ENCODE measurements around the gene NRAP. TPM values are rescaled to one million over a fixed set of nuclear protein-coding genes. Genes with fewer than 3 reads are reported as not detected.
A peak's percentile ranks its signal among the peaks of the same experiment; 100 is the strongest.

NRAP gene
- total RNA-seq, 4 donors from 2014 or later = 0.16 to 12.3 (median 1.1) TPM; not detected in 1

DNA sequence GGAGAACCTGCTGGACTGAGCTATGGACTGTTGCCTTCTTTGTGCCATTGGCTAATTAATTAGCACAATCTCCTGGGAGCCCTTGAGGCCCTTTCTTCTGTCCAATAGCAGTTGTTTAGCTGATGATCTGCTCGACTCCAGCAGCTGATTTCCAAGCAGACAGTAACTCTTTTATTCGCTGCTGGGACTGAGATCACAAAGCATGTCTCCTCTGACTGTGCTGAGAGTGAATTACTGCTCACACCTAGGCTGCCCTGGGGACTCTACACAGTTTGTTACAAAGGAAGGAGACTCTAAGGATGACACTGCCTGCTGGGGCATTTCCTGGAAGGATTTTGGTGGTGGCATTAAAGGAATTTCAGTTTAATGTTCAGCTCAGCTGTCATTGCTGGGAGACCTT, 47.3 kb upstream of the NRAP start:
- H3K9me3 ChIP-seq = no peaks in the 10 kb centered on the region
- intact Hi-C loops (cut with DNase I; ENCODE audit: low total_unique reads) (no loop called here), in situ Hi-C loops (cut with MboI; ENCODE audit: low pct_ligation_motif_present in 1 of 4, low pct_unique_long_range_greater_than_20kb in 1 of 4, low sequenced_read_pairs in 3 of 4) (no loop called here)
- no peak for TF ChIP-seq EP300 (IDR thresholded peaks at IDR 0.05; ENCODE audit: low read depth)
- TF ChIP-seq POLR2A (IDR thresholded peaks at IDR 0.05) = no peak
- no peak for TF ChIP-seq POLR2AphosphoS5 (IDR thresholded peaks at IDR 0.05)
- TF ChIP-seq, protein P1, sequence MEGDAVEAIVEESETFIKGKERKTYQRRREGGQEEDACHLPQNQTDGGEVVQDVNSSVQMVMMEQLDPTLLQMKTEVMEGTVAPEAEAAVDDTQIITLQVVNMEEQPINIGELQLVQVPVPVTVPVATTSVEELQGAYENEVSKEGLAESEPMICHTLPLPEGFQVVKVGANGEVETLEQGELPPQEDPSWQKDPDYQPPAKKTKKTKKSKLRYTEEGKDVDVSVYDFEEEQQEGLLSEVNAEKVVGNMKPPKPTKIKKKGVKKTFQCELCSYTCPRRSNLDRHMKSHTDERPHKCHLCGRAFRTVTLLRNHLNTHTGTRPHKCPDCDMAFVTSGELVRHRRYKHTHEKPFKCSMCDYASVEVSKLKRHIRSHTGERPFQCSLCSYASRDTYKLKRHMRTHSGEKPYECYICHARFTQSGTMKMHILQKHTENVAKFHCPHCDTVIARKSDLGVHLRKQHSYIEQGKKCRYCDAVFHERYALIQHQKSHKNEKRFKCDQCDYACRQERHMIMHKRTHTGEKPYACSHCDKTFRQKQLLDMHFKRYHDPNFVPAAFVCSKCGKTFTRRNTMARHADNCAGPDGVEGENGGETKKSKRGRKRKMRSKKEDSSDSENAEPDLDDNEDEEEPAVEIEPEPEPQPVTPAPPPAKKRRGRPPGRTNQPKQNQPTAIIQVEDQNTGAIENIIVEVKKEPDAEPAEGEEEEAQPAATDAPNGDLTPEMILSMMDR (IDR thresholded peaks at IDR 0.05) = no peak
- 56 to 67% methylated on average over 2 of the region's 2 CpGs for WGBS, 2 donors (ENCODE audit: low coverage in 1 of 2)
- no peak for DNase-seq
- H3K36me3 ChIP-seq = no peaks in the 10 kb centered on the region
- no peak overlapping the region for H3K27ac ChIP-seq
- H3K4me3 ChIP-seq = no peak overlapping the region
- no peaks in the 10 kb centered on the region for H3K27me3 ChIP-seq
- H3K4me1 ChIP-seq = peaks cover 3 to 34% (median 14%) of the 10 kb centered on the region in 4 donors

DNA sequence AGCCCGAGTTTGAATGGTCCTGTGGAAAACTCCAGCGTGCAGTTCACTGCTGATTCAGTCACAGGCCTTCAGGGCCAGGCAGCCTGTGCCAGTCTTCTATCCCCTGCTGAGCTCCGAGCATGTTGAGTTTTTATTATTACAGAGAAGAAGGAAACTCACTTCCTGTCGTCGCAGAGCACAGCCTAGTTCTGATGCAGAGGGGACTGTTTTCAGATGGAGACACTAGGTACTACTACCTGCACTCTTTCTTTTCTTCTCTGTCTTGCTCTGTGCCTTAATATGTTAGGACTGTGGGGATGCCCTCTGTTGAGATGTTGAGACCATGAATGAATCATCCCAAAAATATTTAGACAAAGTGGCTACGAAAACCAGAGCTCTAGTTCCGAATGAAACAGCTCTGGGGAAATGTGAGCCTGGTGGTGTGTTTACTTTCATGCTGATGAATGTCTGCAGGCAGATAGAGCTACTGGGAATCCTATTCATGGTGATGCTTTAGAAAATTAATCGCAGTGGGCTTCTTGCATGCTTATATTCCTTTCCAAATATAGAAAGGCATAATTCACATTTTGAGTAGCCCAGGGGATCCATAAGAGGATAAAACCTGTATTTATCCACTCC, 45.5 kb upstream of the NRAP start:
- Histone ChIP-seq H3K27me3 (no peaks in the 10 kb centered on the region), H3K4me3 (no peak overlapping the region), H3K4me1 (peaks cover 3 to 44% (median 14%) of the 10 kb centered on the region in 4 donors), H3K27ac (peak overlapping the region in 3 of 4 donors; percentile 9 to 60 (median 49)), H3K9me3 (no peaks in the 10 kb centered on the region), H3K36me3 (no peaks in the 10 kb centered on the region)
- WGBS, 2 donors (ENCODE audit: low coverage in 1 of 2) = 60 to 65% methylated on average over 3 to 8 of the region's 8 CpGs
- intact Hi-C loops (cut with DNase I; ENCODE audit: low total_unique reads) (no loop called here), in situ Hi-C loops (cut with MboI; ENCODE audit: low pct_ligation_motif_present in 1 of 4, low pct_unique_long_range_greater_than_20kb in 1 of 4, low sequenced_read_pairs in 3 of 4) (loop anchor here (10.0 kb wide), 2 partner anchors 385 to 395 kb away; no protein-coding TSS in a partner anchor)
- DNase-seq = no peak
- TF ChIP-seq, protein P1 (IDR thresholded peaks at IDR 0.05) = no peak
- no peak for TF ChIP-seq EP300 (IDR thresholded peaks at IDR 0.05; ENCODE audit: low read depth)
- peak in 1 of 3 donors; percentile 35 for TF ChIP-seq POLR2AphosphoS5 (IDR thresholded peaks at IDR 0.05)

DNA sequence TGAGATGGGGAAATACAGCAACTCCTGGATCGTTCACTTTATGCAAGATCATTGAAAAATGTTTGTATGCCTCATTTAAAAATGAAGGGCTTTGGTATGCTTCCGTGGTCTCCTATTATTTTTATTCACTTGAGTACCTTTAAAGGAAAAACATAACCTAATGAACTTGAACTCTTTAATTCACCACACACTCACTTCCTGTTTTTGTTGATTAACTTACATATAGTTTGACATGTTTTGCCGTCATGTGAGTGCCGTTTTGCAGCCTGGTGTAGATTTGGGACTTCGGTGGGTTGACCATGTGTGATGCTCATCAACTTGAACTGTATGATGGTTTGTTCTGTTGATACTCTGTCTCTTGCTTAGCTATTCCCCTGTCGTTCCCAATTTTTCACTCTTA, 44.8 kb upstream of the NRAP start:
- peak overlapping the region in 1 of 4 donors; percentile 60 for H3K27ac ChIP-seq
- intact Hi-C loops (cut with DNase I; ENCODE audit: low total_unique reads) (no loop called here), in situ Hi-C loops (cut with MboI; ENCODE audit: low pct_ligation_motif_present in 1 of 4, low pct_unique_long_range_greater_than_20kb in 1 of 4, low sequenced_read_pairs in 3 of 4) (loop anchor here (10.0 kb wide), 2 partner anchors 386 to 396 kb away; no protein-coding TSS in a partner anchor)
- TF ChIP-seq EP300 (IDR thresholded peaks at IDR 0.05; ENCODE audit: low read depth) (no peak), POLR2A (IDR thresholded peaks at IDR 0.05) (no peak), POLR2AphosphoS5 (IDR thresholded peaks at IDR 0.05) (no peak)
- TF ChIP-seq, protein P1 (IDR thresholded peaks at IDR 0.05) = no peak
- H3K4me3 ChIP-seq = no peak overlapping the region
- H3K27me3 ChIP-seq = no peaks in the 10 kb centered on the region
- peaks cover 3 to 44% (median 12%) of the 10 kb centered on the region in 4 donors for H3K4me1 ChIP-seq
- H3K36me3 ChIP-seq = no peaks in the 10 kb centered on the region
- no peak for DNase-seq
- no peaks in the 10 kb centered on the region for H3K9me3 ChIP-seq
- 79 to 86% methylated on average over 6 of the region's 6 CpGs for WGBS, 2 donors (ENCODE audit: low coverage in 1 of 2)

DNA sequence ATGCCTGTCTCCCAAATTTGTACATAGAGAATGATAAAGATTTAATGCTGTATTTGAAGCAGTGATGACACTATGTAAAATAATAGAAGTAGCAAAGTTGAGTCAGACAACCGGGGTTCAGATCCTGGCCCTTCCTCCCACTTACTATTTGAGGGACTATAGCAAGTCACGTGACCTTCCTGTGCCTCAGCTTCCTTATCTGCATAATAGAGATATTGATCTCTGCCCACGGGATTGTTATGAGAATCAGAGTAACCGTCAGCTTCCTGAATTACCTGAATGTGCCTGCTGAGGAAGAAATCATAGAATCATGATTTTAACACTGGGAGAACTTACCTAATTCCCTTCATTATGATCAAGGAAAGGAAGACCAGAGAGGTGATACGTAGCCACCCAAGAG, 42.8 kb upstream of the NRAP start:
- DNase-seq = no peak
- Histone ChIP-seq H3K36me3 (no peaks in the 10 kb centered on the region), H3K4me3 (no peak overlapping the region), H3K4me1 (peaks cover 0 to 33% (median 6%) of the 10 kb centered on the region in 4 donors), H3K9me3 (no peaks in the 10 kb centered on the region), H3K27me3 (no peaks in the 10 kb centered on the region), H3K27ac (no peak overlapping the region)
- WGBS, 2 donors (ENCODE audit: low coverage in 1 of 2) = 67 to 74% methylated on average over 2 to 5 of the region's 5 CpGs
- TF ChIP-seq POLR2A (IDR thresholded peaks at IDR 0.05) (no peak), EP300 (IDR thresholded peaks at IDR 0.05; ENCODE audit: low read depth) (no peak), POLR2AphosphoS5 (IDR thresholded peaks at IDR 0.05) (no peak)
- TF ChIP-seq, protein P1 (IDR thresholded peaks at IDR 0.05) = no peak
- intact Hi-C loops (cut with DNase I; ENCODE audit: low total_unique reads) (no loop called here), in situ Hi-C loops (cut with MboI; ENCODE audit: low pct_ligation_motif_present in 1 of 4, low pct_unique_long_range_greater_than_20kb in 1 of 4, low sequenced_read_pairs in 3 of 4) (loop anchor here (10.0 kb wide), 2 partner anchors 388 to 398 kb away; no protein-coding TSS in a partner anchor)

All from transverse colon (tissue), 4 donors.